OCI-LY7 (cell line): ENCODE results near the gene CNTNAP5. TPM values are rescaled to one million over a fixed set of nuclear protein-coding genes. Genes with fewer than 3 reads are reported as not detected.

ENCODE experiments used
- BruUV-seq: library from RNA; stranded (reverse); fragments of 400-500 nt; replicated peaks from 2 replicates; lab custom pipeline; 2021; lab: Mats Ljungman, UMichigan
- CTCF ChIA-PET: fragments of 300-600 bp; sonication (Branson Sonifier 250); formaldehyde crosslinking; loops from one replicate; lab custom pipeline; 2022; ENCODE audit warnings: antibody characterized with exemption; ENCODE audit not compliant: unreplicated experiment; lab: Charles Lee
- POLR2A ChIA-PET: fragments of 300-600 bp; sonication (Branson Sonifier 250); formaldehyde crosslinking; loops from one replicate; lab custom pipeline; 2022; ENCODE audit warnings: antibody characterized with exemption; lab: Charles Lee
- DNase-seq: peaks from one replicate; pipeline ENCODE4 v3.0.0-alpha.2; 2015; ENCODE audit warnings: low spot score
- H2AFZ ChIP-seq: fragments of 200-600 bp; sonication (generic), shearing (Covaris generic); 2 replicates; pipeline ENCODE4 v1.6.1; 2014; ENCODE audit warnings: mild to moderate bottlenecking, antibody characterized with exemption, low read length, moderate library complexity
- H3K27ac ChIP-seq: fragments of 200-600 bp; sonication (generic); 2 replicates; pipeline ENCODE4 v1.5.1; 2014; ENCODE audit warnings: mixed run types, low read depth, mild to moderate bottlenecking, moderate library complexity, low read length, inconsistent platforms; ENCODE audit not compliant: poor library complexity, severe bottlenecking
- H3K36me3 ChIP-seq: fragments of 200-600 bp; sonication (generic); 2 replicates; pipeline ENCODE4 v1.6.1; 2014; ENCODE audit warnings: mild to moderate bottlenecking, antibody characterized with exemption, low read length, moderate library complexity, mixed read lengths; ENCODE audit not compliant: insufficient read depth
- H3K4me1 ChIP-seq: fragments of 200-600 bp; sonication (generic); 2 replicates; pipeline ENCODE4 v1.5.1; 2014; ENCODE audit warnings: mild to moderate bottlenecking, low read length; ENCODE audit not compliant: insufficient read depth, poor library complexity, severe bottlenecking
- H3K4me2 ChIP-seq: fragments of 200-600 bp; sonication (generic); 2 replicates; pipeline ENCODE4 v1.6.1; 2014; ENCODE audit warnings: mild to moderate bottlenecking, low read length
- H3K4me3 ChIP-seq: fragments of 200-600 bp; sonication (generic); 2 replicates; pipeline ENCODE4 v1.5.1; 2014; ENCODE audit warnings: mild to moderate bottlenecking, low read depth, low read length; ENCODE audit not compliant: poor library complexity, severe bottlenecking
- H3K79me2 ChIP-seq: fragments of 200-600 bp; sonication (generic); 2 replicates; pipeline ENCODE4 v1.6.1; 2016; ENCODE audit warnings: low read depth, mild to moderate bottlenecking, low read length, moderate library complexity, mixed read lengths; ENCODE audit not compliant: insufficient read depth
- H3K9me2 ChIP-seq: fragments of 200-600 bp; sonication (generic); 2 replicates; pipeline ENCODE4 v1.6.1; 2016; ENCODE audit warnings: mild to moderate bottlenecking, low read length, mixed read lengths; ENCODE audit not compliant: insufficient read depth
- H3K9me3 ChIP-seq: fragments of 200-600 bp; sonication (generic); 2 replicates; pipeline ENCODE4 v1.6.1; 2014; ENCODE audit warnings: mild to moderate bottlenecking, mixed run types, low read length, mixed read lengths
- H4K20me1 ChIP-seq: fragments of 200-600 bp; sonication (generic); 2 replicates; pipeline ENCODE4 v1.6.1; 2014; ENCODE audit warnings: mild to moderate bottlenecking, antibody characterized with exemption, low read length, moderate library complexity, mixed read lengths; ENCODE audit not compliant: insufficient read depth
- EZH2phosphoT487 ChIP-seq: fragments of 200-600 bp; sonication (generic); IDR thresholded peaks from 2 replicates; pipeline ENCODE4 v1.6.1; 2018; ENCODE audit warnings: low read depth, borderline replicate concordance, mild to moderate bottlenecking, mixed run types, antibody characterized with exemption, low read length, moderate library complexity, mixed read lengths
- intact Hi-C: fragments of 100-400 bp; cut with micrococcal nuclease; formaldehyde crosslinking; loops from one replicate; pipeline ENCODE4 v1.10.0; 2022; ENCODE audit not compliant: unreplicated experiment
- total RNA-seq, 2 experiments: library from RNA; depleted of rRNA in 1 of 2; stranded (reverse); fragments of >200 nt in 1 of 2; shearing (Covaris generic) in 1 of 2; gene quantifications; 2 replicates each; pipeline ENCODE4 v1.2.3, GENCODE V29; 2014 to 2022
- TF ChIP-seq, protein P1 (sequence below): fragments of 200-600 bp; sonication (generic); conservative IDR thresholded peaks from 2 replicates; pipeline ENCODE4 v1.5.1; 2014; ENCODE audit warnings: mild to moderate bottlenecking, antibody characterized with exemption, low read length, moderate library complexity, mixed read lengths

CNTNAP5 gene
- total RNA-seq, 2 experiments from 2014 or later, result not detected

DNA sequence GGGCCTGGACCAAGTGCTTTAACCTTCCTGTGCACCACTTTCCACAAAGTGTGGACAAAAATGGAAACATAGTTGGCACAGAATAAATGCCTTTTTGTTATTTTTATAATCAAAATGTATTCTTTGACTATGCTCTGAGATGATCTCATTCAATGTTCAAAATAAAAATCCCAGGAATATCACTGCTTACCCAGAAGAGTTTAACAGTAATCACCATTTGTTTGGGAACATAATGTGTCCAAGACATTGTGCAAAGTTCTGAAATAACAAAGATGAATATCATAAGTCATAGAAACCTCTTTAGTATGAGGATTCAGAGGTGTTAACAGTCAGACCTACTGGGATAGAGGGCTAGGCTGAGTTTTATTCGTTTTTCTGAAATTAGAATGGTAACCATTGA, 668.1 kb downstream of the CNTNAP5 start:
- no peak overlapping the region for H3K27ac ChIP-seq
- no peak overlapping the region for H3K4me2 ChIP-seq
- H3K4me1 ChIP-seq, result no peaks in the 10 kb centered on the region
- H3K9me2 ChIP-seq, result no peaks in the 10 kb centered on the region
- H3K79me2 ChIP-seq, result no peaks in the 10 kb centered on the region
- no peaks in the 10 kb centered on the region for H4K20me1 ChIP-seq
- no peaks in the 10 kb centered on the region for H3K9me3 ChIP-seq
- intact Hi-C loops, result no loop called here
- CTCF ChIA-PET, result no interaction called here
- POLR2A ChIA-PET, result no interaction called here
- DNase-seq, result no peak
- no peak overlapping the region for H2AFZ ChIP-seq
- BruUV-seq, result no TSS peak
- no peaks in the 10 kb centered on the region for H3K36me3 ChIP-seq
- no peak overlapping the region for H3K4me3 ChIP-seq
- TF ChIP-seq EZH2phosphoT487, result no peak
- TF ChIP-seq, protein P1, sequence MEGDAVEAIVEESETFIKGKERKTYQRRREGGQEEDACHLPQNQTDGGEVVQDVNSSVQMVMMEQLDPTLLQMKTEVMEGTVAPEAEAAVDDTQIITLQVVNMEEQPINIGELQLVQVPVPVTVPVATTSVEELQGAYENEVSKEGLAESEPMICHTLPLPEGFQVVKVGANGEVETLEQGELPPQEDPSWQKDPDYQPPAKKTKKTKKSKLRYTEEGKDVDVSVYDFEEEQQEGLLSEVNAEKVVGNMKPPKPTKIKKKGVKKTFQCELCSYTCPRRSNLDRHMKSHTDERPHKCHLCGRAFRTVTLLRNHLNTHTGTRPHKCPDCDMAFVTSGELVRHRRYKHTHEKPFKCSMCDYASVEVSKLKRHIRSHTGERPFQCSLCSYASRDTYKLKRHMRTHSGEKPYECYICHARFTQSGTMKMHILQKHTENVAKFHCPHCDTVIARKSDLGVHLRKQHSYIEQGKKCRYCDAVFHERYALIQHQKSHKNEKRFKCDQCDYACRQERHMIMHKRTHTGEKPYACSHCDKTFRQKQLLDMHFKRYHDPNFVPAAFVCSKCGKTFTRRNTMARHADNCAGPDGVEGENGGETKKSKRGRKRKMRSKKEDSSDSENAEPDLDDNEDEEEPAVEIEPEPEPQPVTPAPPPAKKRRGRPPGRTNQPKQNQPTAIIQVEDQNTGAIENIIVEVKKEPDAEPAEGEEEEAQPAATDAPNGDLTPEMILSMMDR, result no peak

DNA sequence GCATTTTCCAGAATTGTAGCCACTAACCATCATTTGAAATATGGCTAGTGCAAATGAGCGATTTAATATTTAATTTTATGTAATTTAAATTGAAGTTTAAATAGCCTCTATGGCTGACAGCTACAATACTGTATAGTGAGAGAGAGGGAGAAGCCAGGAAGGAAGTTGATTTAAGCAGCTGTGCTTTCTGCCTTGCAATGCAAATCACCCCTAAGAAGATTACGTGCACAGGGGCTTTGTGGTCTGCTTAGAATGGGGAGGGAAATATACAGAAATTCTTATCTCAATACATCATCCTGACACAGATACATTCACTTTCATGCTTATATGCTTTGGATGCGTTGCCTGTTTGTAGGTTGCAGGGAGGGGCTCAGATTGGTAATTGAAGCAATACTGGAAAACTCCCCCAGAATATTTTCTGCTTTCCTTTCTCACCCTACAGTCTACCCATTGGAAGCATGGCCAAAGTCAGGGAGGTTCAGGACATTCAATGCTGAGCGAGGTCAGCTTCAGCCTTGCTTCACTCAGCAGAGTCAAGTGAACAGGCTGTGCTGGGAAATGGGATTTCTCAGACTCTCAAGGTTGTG, 674.0 kb downstream of the CNTNAP5 start:
- CTCF ChIA-PET, result no interaction called here
- no TSS peak for BruUV-seq
- intact Hi-C loops, result no loop called here

DNA sequence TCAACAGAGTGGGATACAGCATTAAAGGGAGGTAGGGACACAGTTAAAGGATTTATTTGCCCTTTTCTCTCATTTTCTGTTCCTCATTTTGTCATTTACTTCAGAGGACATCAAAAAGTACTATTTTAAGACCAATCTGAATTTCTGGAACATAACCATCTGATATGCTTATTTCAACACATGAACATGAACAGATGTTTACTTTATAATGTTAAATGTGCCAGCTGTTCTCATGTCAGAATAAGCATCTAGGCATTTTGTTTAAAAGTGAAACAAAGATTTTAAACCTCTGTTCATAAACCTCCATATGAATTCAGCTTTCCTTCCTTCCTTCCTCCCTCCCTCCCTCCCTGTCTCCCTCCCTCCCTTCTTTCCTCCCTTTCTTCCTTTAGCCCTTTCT, 677.7 kb downstream of the CNTNAP5 start:
- Histone ChIP-seq H3K9me2 (no peaks in the 10 kb centered on the region), H3K79me2 (no peaks in the 10 kb centered on the region), H3K27ac (no peak overlapping the region), H4K20me1 (no peaks in the 10 kb centered on the region), H3K9me3 (no peaks in the 10 kb centered on the region), H2AFZ (no peak overlapping the region), H3K36me3 (no peaks in the 10 kb centered on the region), H3K4me2 (no peak overlapping the region), H3K4me3 (no peak overlapping the region), H3K4me1 (no peaks in the 10 kb centered on the region)
- no peak for DNase-seq
- intact Hi-C loops, result no loop called here
- ChIA-PET CTCF (no interaction called here), POLR2A (interaction anchor here (0.7 kb wide), 1 partner anchor 1058 kb away, joined by 4 read pairs; no protein-coding TSS in a partner anchor)
- no TSS peak for BruUV-seq
- TF ChIP-seq, protein P1, result no peak
- no peak for TF ChIP-seq EZH2phosphoT487

More for the DNA sequence above, 674.0 kb downstream of the CNTNAP5 start:
- Histone ChIP-seq H4K20me1 (no peaks in the 10 kb centered on the region), H3K9me2 (no peaks in the 10 kb centered on the region), H2AFZ (no peak overlapping the region), H3K4me2 (no peak overlapping the region), H3K9me3 (no peaks in the 10 kb centered on the region), H3K79me2 (no peaks in the 10 kb centered on the region), H3K4me3 (no peak overlapping the region), H3K27ac (no peak overlapping the region), H3K36me3 (no peaks in the 10 kb centered on the region), H3K4me1 (no peaks in the 10 kb centered on the region)
- TF ChIP-seq, protein P1, result no peak
- TF ChIP-seq EZH2phosphoT487, result no peak
- no peak for DNase-seq
- POLR2A ChIA-PET, result no interaction called here
